Ishikawa (cell line): ENCODE results near the gene SLC12A1.

Experiments used
- CEBPB ChIP-seq: IDR thresholded peaks from 2 replicates; pipeline ENCODE4 v1.6.1; 2012
- CREB1 ChIP-seq: IDR thresholded peaks from 2 replicates; pipeline ENCODE4 v1.6.1; 2012; ENCODE audit warnings: low read depth
- EGR1 ChIP-seq: IDR thresholded peaks from 2 replicates; pipeline ENCODE4 v1.6.1; 2012
- EP300 ChIP-seq: IDR thresholded peaks from 2 replicates; pipeline ENCODE4 v1.6.1; 2012; ENCODE audit warnings: borderline replicate concordance
- FOXM1 ChIP-seq: IDR thresholded peaks from 2 replicates; pipeline ENCODE4 v1.6.1; 2012; ENCODE audit warnings: low read depth, borderline replicate concordance
- MAX ChIP-seq: IDR thresholded peaks from 2 replicates; pipeline ENCODE4 v1.6.1; 2012
- NFIC ChIP-seq: IDR thresholded peaks from 2 replicates; pipeline ENCODE4 v1.6.1; 2012
- RAD21 ChIP-seq: IDR thresholded peaks from 2 replicates; pipeline ENCODE4 v1.6.1; 2012; ENCODE audit warnings: low read depth
- REST ChIP-seq: IDR thresholded peaks from 2 replicates; pipeline ENCODE4 v1.6.1; 2012; ENCODE audit warnings: low read depth, mild to moderate bottlenecking
- TAF1 ChIP-seq: IDR thresholded peaks from 2 replicates; pipeline ENCODE4 v1.6.1; 2012; ENCODE audit warnings: low read depth, mild to moderate bottlenecking
- TCF12 ChIP-seq: IDR thresholded peaks from 2 replicates; pipeline ENCODE4 v1.6.1; 2012; ENCODE audit warnings: low read depth
- TEAD4 ChIP-seq: IDR thresholded peaks from 2 replicates; pipeline ENCODE4 v1.6.1; 2012
- USF1 ChIP-seq: IDR thresholded peaks from 2 replicates; pipeline ENCODE4 v1.6.1; 2012
- YY1 ChIP-seq: IDR thresholded peaks from 2 replicates; pipeline ENCODE4 v1.6.1; 2012; ENCODE audit warnings: low read depth
- ZBTB7A ChIP-seq: IDR thresholded peaks from 2 replicates; pipeline ENCODE4 v1.6.1; 2012; ENCODE audit warnings: low read depth

Gene SLC12A1

GRCh38 chr15:48205981-48206380, at the start of gene SLC12A1:
TSS of gene SLC12A1 (plus strand) at chr15:48206302. CDS start at chr15:48207720, 1,418 bp downstream.
- TF ChIP-seq EP300 (no peak), NFIC (no peak), TEAD4 (no peak), MAX (no peak)

- no peak for TF ChIP-seq EP300
- TF ChIP-seq RAD21 = no peak
- no peak for TF ChIP-seq EGR1
- TF ChIP-seq ZBTB7A = no peak
- TF ChIP-seq USF1 = no peak
- no peak for TF ChIP-seq YY1
- TF ChIP-seq TAF1 = no peak
- TF ChIP-seq TEAD4 = no peak
These were observed 37.5 kb upstream of the SLC12A1 start for GRCh38 chr15:48168616-48169015.

- TF ChIP-seq REST (no peak), TAF1 (no peak), ZBTB7A (no peak), CREB1 (no peak), EGR1 (no peak), USF1 (no peak), TCF12 (no peak), YY1 (no peak), RAD21 (no peak), TEAD4 (no peak), NFIC (no peak), CEBPB (no peak), MAX (no peak), EP300 (no peak), FOXM1 (no peak)
These were observed 35.1 kb upstream of the SLC12A1 start for GRCh38 chr15:48170981-48171380.

- TF ChIP-seq TAF1 = no peak
- TF ChIP-seq RAD21 = no peak
- TF ChIP-seq FOXM1 = no peak
- TF ChIP-seq YY1 = no peak
- no peak for TF ChIP-seq NFIC
- TF ChIP-seq ZBTB7A = no peak
- TF ChIP-seq EP300 = no peak
- no peak for TF ChIP-seq EGR1
- no peak for TF ChIP-seq TEAD4
- no peak for TF ChIP-seq TCF12
- TF ChIP-seq CREB1 = no peak
- no peak for TF ChIP-seq CEBPB
- TF ChIP-seq MAX = no peak
- TF ChIP-seq USF1 = no peak
- no peak for TF ChIP-seq REST
These were observed 31.0 kb upstream of the SLC12A1 start for GRCh38 chr15:48175126-48175525.

- TF ChIP-seq TCF12 = no peak
- TF ChIP-seq REST = no peak
- TF ChIP-seq USF1 = no peak
- TF ChIP-seq TEAD4 = no peak
- TF ChIP-seq EGR1 = no peak
- no peak for TF ChIP-seq ZBTB7A
- TF ChIP-seq EP300 = no peak
- no peak for TF ChIP-seq RAD21
- TF ChIP-seq CREB1 = no peak
- TF ChIP-seq FOXM1 = no peak
- TF ChIP-seq TAF1 = no peak
- no peak for TF ChIP-seq NFIC
- TF ChIP-seq YY1 = no peak
- TF ChIP-seq CEBPB = no peak
- TF ChIP-seq MAX = no peak
These were observed 30.0 kb upstream of the SLC12A1 start for GRCh38 chr15:48176112-48176511.
